PC-3 (cell line): ENCODE data around the gene PGM2L1.

Source experiments
- EZH2phosphoT487 ChIP-seq: fragments of 300-600 bp; sonication (generic); IDR thresholded peaks from 2 replicates; pipeline ENCODE4 v1.6.1; 2018; ENCODE audit warnings: mild to moderate bottlenecking, antibody characterized with exemption, low read length, borderline replicate concordance
- TF ChIP-seq, protein P1 (sequence below): fragments of 300-600 bp; sonication (generic); conservative IDR thresholded peaks from 2 replicates; pipeline ENCODE4 v1.5.1; 2017; ENCODE audit warnings: antibody characterized with exemption, low read depth, mild to moderate bottlenecking, low read length

DNA sequence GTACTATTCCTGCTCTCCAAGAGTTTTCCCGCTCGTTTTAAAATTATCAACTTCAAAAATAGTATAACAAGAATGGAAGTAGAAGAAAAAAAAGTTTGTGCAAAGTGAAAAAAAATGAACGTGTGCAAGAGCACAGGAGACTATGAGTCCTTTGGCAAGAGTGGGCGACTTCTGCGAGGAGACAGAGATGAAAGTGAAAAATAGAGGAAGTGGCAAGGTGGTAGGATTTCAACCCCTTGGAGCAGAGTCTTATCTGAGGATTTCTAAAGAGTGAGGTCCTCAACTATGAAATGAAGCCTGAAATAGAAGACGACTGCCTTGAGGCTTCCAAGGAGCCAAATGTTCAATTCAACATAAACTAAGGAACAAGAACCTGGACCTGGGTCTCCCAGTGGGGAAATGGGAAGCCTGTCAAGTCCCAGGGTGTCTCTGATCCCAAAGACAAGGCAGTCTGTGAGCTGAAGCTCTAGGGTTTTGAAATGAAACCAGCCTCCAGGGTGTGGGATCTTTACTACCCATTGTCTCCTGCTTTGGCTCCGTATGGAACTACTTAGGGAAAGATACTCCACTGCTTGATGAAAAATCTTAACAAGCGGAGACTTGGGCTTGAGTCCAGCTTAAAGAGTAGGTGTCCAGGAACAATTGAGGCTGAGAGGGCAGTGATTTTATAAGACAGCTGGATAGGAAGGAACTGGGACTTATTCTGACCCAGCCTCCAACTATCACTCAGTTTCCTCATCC, 91.6 kb downstream of the PGM2L1 start:
- TF ChIP-seq EZH2phosphoT487, result no peak
- TF ChIP-seq, protein P1, sequence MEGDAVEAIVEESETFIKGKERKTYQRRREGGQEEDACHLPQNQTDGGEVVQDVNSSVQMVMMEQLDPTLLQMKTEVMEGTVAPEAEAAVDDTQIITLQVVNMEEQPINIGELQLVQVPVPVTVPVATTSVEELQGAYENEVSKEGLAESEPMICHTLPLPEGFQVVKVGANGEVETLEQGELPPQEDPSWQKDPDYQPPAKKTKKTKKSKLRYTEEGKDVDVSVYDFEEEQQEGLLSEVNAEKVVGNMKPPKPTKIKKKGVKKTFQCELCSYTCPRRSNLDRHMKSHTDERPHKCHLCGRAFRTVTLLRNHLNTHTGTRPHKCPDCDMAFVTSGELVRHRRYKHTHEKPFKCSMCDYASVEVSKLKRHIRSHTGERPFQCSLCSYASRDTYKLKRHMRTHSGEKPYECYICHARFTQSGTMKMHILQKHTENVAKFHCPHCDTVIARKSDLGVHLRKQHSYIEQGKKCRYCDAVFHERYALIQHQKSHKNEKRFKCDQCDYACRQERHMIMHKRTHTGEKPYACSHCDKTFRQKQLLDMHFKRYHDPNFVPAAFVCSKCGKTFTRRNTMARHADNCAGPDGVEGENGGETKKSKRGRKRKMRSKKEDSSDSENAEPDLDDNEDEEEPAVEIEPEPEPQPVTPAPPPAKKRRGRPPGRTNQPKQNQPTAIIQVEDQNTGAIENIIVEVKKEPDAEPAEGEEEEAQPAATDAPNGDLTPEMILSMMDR, result no peak
